GM12892 (cell line): Measurements from ENCODE around the gene OR4M1.
"Not testable (repeated sequence)": the region's sequence is repeated elsewhere in the genome, so short reads cannot be mapped to it uniquely, and the experiment has no call there.

Source experiments
- DNase-seq: peaks from one replicate; pipeline ENCODE4 v3.0.0; 2011; ENCODE audit not compliant: insufficient read length
- FAIRE-seq: peaks from 2 replicates; lab custom pipeline; 2011; peaks lifted over from hg19 to GRCh38; lab: Jason Lieb, UNC
- POLR2A ChIP-seq: IDR thresholded peaks from 2 replicates; pipeline ENCODE4 v1.6.1; 2011; ENCODE audit warnings: low read depth, low read length, control low read depth
- POLR2AphosphoS5 ChIP-seq: IDR thresholded peaks from 2 replicates; pipeline ENCODE4 v1.6.1; 2011; ENCODE audit warnings: low read depth, low read length, control low read depth
- TAF1 ChIP-seq: IDR thresholded peaks from 2 replicates; pipeline ENCODE4 v1.6.1; 2011; ENCODE audit warnings: low read depth, mild to moderate bottlenecking, control low read depth, low read length, borderline replicate concordance

The OR4M1 gene

DNA sequence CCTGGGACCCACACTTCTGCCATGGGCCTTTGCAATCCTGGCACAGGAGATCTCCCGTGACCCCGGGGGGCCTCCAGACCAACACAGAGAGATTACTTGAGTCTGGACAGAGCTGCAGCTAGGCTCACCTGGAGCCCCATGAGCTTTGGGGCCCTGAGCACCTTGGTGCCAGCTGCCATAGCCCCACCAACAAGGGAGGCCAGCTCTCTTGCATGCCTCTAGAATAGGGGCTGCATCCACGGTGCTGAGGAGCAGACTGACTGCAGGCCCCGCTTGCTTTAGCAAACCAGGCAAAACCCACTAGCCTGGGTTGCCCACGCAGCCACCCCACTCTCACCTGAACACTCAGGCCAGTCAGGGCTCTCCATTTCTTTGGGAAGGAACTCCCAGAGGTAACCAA, 26.6 kb downstream of the OR4M1 start:
- DNase-seq, result no peak
- no peak for TF ChIP-seq POLR2A
- TF ChIP-seq TAF1, result no peak
- no peak for TF ChIP-seq POLR2AphosphoS5
- FAIRE-seq, result no peak

- DNase-seq (no peak), FAIRE-seq (no peak)
- no peak for TF ChIP-seq POLR2AphosphoS5
- TF ChIP-seq TAF1, result no peak
- no peak for TF ChIP-seq POLR2A
These were observed 27.2 kb downstream of the OR4M1 start for GRCh38 chr14:19800282-19801117.

GRCh38 chr14:19801118-19801464, 27.8 kb downstream of the OR4M1 start:
- no peak for TF ChIP-seq POLR2A
- TF ChIP-seq POLR2AphosphoS5, result no peak
- DNase-seq (no peak), FAIRE-seq (no peak)

DNA sequence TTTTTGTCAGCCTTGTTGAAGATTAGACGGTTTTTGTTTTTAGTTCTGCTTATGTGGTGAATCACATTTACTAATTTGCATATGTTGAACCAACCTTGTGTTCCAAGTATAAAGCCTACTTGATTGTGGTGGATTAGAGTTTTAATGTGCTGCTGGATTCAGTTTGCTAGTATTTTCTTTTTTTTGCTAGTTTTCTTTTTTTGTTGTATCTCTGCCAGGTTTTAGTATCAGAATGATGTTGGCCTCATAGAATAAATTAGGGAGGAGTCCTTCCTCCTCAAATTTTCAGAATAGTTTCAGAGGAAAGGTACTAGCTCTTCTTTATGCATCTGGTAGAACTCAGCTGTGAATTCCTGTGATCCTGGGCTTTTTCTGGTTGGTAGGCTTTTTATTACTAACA, 30.2 kb downstream of the OR4M1 start, which contains the start of gene OR4N2:
TSS of gene OR4N2 (plus strand) at position 301 of the 400 bp plus-strand sequence. CDS start 23,679 bp downstream, outside the sequence.
- FAIRE-seq, DNase-seq: not testable (repeated sequence)

DNA sequence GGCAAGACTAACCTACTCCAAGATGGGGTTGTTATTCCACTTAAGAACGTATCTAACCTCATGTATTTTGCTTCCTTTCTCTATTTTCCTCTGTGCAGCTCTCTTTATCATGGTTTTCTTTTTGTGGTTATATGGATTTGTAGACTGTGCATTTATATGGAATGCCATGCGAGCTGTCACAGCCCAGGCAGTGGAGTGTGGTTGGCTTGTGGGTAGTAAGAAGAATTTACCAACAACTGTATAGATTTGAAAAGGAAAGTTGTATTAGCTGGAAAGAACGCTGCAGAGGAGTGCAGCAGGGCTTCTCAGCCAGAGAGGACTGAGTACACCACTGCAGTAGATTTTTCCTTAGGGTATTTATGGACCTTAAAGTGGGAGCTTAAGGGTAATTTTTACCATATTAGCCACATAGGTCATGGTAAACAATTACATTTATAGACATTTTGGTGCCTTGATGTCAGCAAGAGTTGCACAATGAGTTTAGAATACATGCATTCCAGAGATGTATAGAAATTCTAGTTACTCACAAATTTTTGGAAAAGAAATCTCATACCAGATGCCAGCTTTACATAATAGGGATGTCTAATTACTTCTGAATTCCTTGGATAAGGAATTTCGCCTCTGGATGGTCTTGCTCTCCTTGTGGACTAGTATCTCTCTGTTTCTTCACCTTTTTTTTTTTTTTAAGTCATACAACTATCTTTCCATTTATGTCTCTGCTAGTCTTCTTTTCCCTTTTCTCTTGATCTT, 40.0 kb downstream of the OR4M1 start:
- not testable (repeated sequence) for FAIRE-seq, DNase-seq

GRCh38 chr14:19819879-19820278, 46.6 kb downstream of the OR4M1 start:
- not testable (repeated sequence) for FAIRE-seq, DNase-seq

- not testable (repeated sequence) for DNase-seq, FAIRE-seq
These were observed 47.7 kb downstream of the OR4M1 start for GRCh38 chr14:19821016-19821415.

- FAIRE-seq, result no peak
- no peak for DNase-seq
- TF ChIP-seq POLR2AphosphoS5, result no peak
- no peak for TF ChIP-seq POLR2A
- TF ChIP-seq TAF1, result no peak
These were observed 49.9 kb downstream of the OR4M1 start for GRCh38 chr14:19823178-19823577.

DNA sequence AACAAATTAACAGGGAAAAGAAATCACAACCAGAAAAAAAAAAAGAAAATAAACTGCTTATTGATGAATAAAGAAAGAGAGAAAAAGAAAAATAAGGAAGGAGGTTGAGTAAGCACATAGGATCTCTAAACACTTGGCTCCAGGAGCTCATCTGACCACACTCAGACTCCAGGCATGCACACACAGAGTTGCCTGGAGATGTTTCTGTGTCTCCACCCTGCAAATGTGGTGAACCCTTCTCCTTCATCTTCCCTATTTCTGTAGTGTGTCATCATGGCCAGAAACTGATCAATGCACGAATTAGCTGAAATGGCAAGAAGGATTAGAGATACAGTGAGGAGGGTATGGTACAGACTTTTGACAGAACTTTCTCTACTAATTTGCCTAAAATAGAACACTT, 50.5 kb downstream of the OR4M1 start:
- TF ChIP-seq TAF1, result no peak
- no peak for TF ChIP-seq POLR2AphosphoS5
- TF ChIP-seq POLR2A, result no peak
- DNase-seq (no peak), FAIRE-seq (no peak)

GRCh38 chr14:19827626-19828244, 54.4 kb downstream of the OR4M1 start:
- not testable (repeated sequence) for DNase-seq, FAIRE-seq

GRCh38 chr14:19828314-19828713, 55.0 kb downstream of the OR4M1 start:
- TF ChIP-seq TAF1 (no peak), POLR2A (no peak), POLR2AphosphoS5 (no peak)
- DNase-seq (no peak), FAIRE-seq (no peak)
